ENCODE measurements around the gene GARIN5B.

- TF ChIP-seq, protein P1, sequence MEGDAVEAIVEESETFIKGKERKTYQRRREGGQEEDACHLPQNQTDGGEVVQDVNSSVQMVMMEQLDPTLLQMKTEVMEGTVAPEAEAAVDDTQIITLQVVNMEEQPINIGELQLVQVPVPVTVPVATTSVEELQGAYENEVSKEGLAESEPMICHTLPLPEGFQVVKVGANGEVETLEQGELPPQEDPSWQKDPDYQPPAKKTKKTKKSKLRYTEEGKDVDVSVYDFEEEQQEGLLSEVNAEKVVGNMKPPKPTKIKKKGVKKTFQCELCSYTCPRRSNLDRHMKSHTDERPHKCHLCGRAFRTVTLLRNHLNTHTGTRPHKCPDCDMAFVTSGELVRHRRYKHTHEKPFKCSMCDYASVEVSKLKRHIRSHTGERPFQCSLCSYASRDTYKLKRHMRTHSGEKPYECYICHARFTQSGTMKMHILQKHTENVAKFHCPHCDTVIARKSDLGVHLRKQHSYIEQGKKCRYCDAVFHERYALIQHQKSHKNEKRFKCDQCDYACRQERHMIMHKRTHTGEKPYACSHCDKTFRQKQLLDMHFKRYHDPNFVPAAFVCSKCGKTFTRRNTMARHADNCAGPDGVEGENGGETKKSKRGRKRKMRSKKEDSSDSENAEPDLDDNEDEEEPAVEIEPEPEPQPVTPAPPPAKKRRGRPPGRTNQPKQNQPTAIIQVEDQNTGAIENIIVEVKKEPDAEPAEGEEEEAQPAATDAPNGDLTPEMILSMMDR (IDR thresholded peaks at IDR 0.05), result no peak
- no peak for TF ChIP-seq POLR2A (IDR thresholded peaks at IDR 0.05)
These were observed 47.0 kb downstream of the GARIN5B start for GRCh38 chr19:55315956-55316525.
